ENCODE data around the gene NCMAP. TPM values are rescaled to one million over a fixed set of nuclear protein-coding genes. Genes with fewer than 3 reads are reported as not detected.

The NCMAP gene
- polyA plus RNA-seq, 2 of the 4 experiments (the other 2 are of a cell fraction): 0.13 to 1.7 TPM

DNA sequence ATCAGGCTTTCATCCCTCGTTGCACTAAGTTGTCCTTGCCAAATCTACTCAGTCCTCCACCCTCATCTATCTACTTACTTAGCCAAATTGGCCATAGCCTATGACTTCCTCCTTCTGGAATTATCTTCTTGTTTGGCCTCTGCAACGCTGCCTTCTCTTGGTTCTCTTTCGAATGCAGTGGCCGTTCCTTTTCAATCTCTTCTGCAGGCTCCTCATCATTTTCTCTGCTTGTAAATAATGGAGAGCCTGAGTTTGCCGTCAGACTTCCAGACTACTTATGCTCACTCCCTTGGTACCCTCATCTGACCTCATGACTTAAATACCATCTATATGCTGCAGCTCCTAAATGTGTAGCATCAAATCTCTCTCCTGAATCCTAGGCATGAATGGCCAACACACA, 64.8 kb downstream of the NCMAP start:
- 78% methylated on average over 5 of the region's 5 CpGs for WGBS (ENCODE audit: missing lambda C conversion rate)
- TF ChIP-seq, protein P1, sequence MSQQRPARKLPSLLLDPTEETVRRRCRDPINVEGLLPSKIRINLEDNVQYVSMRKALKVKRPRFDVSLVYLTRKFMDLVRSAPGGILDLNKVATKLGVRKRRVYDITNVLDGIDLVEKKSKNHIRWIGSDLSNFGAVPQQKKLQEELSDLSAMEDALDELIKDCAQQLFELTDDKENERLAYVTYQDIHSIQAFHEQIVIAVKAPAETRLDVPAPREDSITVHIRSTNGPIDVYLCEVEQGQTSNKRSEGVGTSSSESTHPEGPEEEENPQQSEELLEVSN (IDR thresholded peaks at IDR 0.05; ENCODE audit: borderline replicate concordance, low read depth): no peak
- TF ChIP-seq RCOR1 (IDR thresholded peaks at IDR 0.05; ENCODE audit: low read depth, low read length): no peak
- no peak for TF ChIP-seq NPAS2 (CRISPR knock-in tag; IDR thresholded peaks at IDR 0.05; ENCODE audit: borderline replicate concordance)
- no peak for TF ChIP-seq POLR2A (IDR thresholded peaks at IDR 0.05; ENCODE audit: low read length)
- TF ChIP-seq MYC (IDR thresholded peaks at IDR 0.05; ENCODE audit: borderline replicate concordance, low read length): no peak
- TF ChIP-seq RAD21 (conservative IDR thresholded peaks at IDR 0.05 in 1 of 2, IDR thresholded peaks at IDR 0.05 in 1 of 2): no peak
- TF ChIP-seq, protein P2, sequence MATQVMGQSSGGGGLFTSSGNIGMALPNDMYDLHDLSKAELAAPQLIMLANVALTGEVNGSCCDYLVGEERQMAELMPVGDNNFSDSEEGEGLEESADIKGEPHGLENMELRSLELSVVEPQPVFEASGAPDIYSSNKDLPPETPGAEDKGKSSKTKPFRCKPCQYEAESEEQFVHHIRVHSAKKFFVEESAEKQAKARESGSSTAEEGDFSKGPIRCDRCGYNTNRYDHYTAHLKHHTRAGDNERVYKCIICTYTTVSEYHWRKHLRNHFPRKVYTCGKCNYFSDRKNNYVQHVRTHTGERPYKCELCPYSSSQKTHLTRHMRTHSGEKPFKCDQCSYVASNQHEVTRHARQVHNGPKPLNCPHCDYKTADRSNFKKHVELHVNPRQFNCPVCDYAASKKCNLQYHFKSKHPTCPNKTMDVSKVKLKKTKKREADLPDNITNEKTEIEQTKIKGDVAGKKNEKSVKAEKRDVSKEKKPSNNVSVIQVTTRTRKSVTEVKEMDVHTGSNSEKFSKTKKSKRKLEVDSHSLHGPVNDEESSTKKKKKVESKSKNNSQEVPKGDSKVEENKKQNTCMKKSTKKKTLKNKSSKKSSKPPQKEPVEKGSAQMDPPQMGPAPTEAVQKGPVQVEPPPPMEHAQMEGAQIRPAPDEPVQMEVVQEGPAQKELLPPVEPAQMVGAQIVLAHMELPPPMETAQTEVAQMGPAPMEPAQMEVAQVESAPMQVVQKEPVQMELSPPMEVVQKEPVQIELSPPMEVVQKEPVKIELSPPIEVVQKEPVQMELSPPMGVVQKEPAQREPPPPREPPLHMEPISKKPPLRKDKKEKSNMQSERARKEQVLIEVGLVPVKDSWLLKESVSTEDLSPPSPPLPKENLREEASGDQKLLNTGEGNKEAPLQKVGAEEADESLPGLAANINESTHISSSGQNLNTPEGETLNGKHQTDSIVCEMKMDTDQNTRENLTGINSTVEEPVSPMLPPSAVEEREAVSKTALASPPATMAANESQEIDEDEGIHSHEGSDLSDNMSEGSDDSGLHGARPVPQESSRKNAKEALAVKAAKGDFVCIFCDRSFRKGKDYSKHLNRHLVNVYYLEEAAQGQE (IDR thresholded peaks at IDR 0.05): no peak
- no peak for TF ChIP-seq HDAC2 (IDR thresholded peaks at IDR 0.05)
- no peak for TF ChIP-seq NR3C1 (IDR thresholded peaks at IDR 0.05)
- TF ChIP-seq HMGXB4 (CRISPR knock-in tag; IDR thresholded peaks at IDR 0.05; ENCODE audit: borderline replicate concordance): no peak
- no peak for TF ChIP-seq MAFK (IDR thresholded peaks at IDR 0.05; ENCODE audit: partially characterized antibody)
- no peak for TF ChIP-seq POLR2AphosphoS2 (conservative IDR thresholded peaks at IDR 0.05; ENCODE audit: low read length)
- no peak for TF ChIP-seq PBX3 (IDR thresholded peaks at IDR 0.05)
- TF ChIP-seq, protein P3, sequence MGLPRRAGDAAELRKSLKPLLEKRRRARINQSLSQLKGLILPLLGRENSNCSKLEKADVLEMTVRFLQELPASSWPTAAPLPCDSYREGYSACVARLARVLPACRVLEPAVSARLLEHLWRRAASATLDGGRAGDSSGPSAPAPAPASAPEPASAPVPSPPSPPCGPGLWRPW (IDR thresholded peaks at IDR 0.05): no peak
- TF ChIP-seq EHF (CRISPR knock-in tag; IDR thresholded peaks at IDR 0.05): no peak
- ATAC-seq (no peak), FAIRE-seq (no peak), DNase-seq (ENCODE audit: low read depth in 1 of 2, low spot score in 1 of 2) (no peak)
- CTCF ChIA-PET: interaction anchor here (1.0 to 1.2 kb wide), 2 partner anchors 15 to 27 kb away, joined by 3 read pairs; no protein-coding TSS in a partner anchor
- POLR2A ChIA-PET: no interaction called here
- Histone ChIP-seq H3K4me1 (no peaks in the 10 kb centered on the region), H3K27ac (no peak overlapping the region), H3K9me3 (no peaks in the 10 kb centered on the region), H3K4me2 (no peak overlapping the region), H3K4me3 (no peak overlapping the region)

- Histone ChIP-seq H3K9me3 (no peaks in the 10 kb centered on the region), H3K4me2 (no peak overlapping the region), H3K4me3 (no peak overlapping the region), H3K4me1 (no peaks in the 10 kb centered on the region), H3K27ac (no peak overlapping the region)
- CTCF ChIA-PET: interaction anchor here (1.0 to 1.3 kb wide), 3 partner anchors 10 to 27 kb away, joined by 3 to 8 read pairs (median 3); no protein-coding TSS in a partner anchor
- 47% methylated on average over 5 of the region's 5 CpGs for WGBS (ENCODE audit: missing lambda C conversion rate)
- DNase-seq (ENCODE audit: low read depth in 1 of 2, low spot score in 1 of 2) (no peak), ATAC-seq (no peak), FAIRE-seq (no peak)
- POLR2A ChIA-PET: no interaction called here
- TF ChIP-seq CEBPB (IDR thresholded peaks at IDR 0.05) (no peak), TP53 (CRISPR knock-in tag; IDR thresholded peaks at IDR 0.05) (no peak), ZFP36 (IDR thresholded peaks at IDR 0.05; ENCODE audit: borderline replicate concordance, partially characterized antibody) (no peak), ZC3H11A (IDR thresholded peaks at IDR 0.05) (no peak), PHF8 (IDR thresholded peaks at IDR 0.05; ENCODE audit: borderline replicate concordance, low read depth) (no peak), HMGXB4 (CRISPR knock-in tag; IDR thresholded peaks at IDR 0.05; ENCODE audit: borderline replicate concordance) (no peak), RAD21 (conservative IDR thresholded peaks at IDR 0.05 in 1 of 2, IDR thresholded peaks at IDR 0.05 in 1 of 2) (no peak), SREBF2 (IDR thresholded peaks at IDR 0.05) (no peak), BCL3 (IDR thresholded peaks at IDR 0.05) (no peak), GATA3 (IDR thresholded peaks at IDR 0.05; ENCODE audit: borderline replicate concordance) (no peak), JUNB (IDR thresholded peaks at IDR 0.05) (no peak), MYC (IDR thresholded peaks at IDR 0.05; ENCODE audit: borderline replicate concordance, low read length) (no peak), BHLHE40 (IDR thresholded peaks at IDR 0.05; ENCODE audit: low read depth, low read length) (no peak), RFX5 (IDR thresholded peaks at IDR 0.05) (no peak)
- TF ChIP-seq, protein P4, sequence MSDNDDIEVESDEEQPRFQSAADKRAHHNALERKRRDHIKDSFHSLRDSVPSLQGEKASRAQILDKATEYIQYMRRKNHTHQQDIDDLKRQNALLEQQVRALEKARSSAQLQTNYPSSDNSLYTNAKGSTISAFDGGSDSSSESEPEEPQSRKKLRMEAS (IDR thresholded peaks at IDR 0.05): no peak
These were observed 65.2 kb downstream of the NCMAP start for GRCh38 chr1:24621121-24621520.

All from A549 (cell line).